Cardiac muscle cell (in vitro differentiated cells and primary cell): ENCODE results near the gene BLVRB. TPM values are rescaled to one million over a fixed set of nuclear protein-coding genes. Genes with fewer than 3 reads are reported as not detected.
"Not testable (repeated sequence)": the region's sequence is repeated elsewhere in the genome, so short reads cannot be mapped to it uniquely, and the experiment has no call there.

Experiments
- DNase-seq, 2 donors: peaks; one replicate each; pipeline versions ENCODE4 v3.0.0 to v3.0.0-alpha.2; 2010 to 2017; ENCODE audit warnings: low read depth in 1 of 2, low spot score in 1 of 2
- H3K27ac ChIP-seq: fragments of 200-600 bp; sonication (generic); 2 replicates; pipeline ENCODE4 v1.5.1; 2016
- H3K27me3 ChIP-seq: fragments of 200-600 bp; sonication (generic); 2 replicates; pipeline ENCODE4 v1.6.0; 2016; ENCODE audit warnings: control low read depth
- H3K36me3 ChIP-seq: fragments of 200-600 bp; sonication (generic); 2 replicates; pipeline ENCODE4 v1.5.1; 2016; ENCODE audit warnings: control low read depth
- H3K4me1 ChIP-seq: fragments of 200-600 bp; sonication (generic); 2 replicates; pipeline ENCODE4 v1.8.1; 2017; ENCODE audit warnings: low read depth, mild to moderate bottlenecking, mixed run types
- H3K4me3 ChIP-seq: fragments of 200-600 bp; sonication (generic); 2 replicates; pipeline ENCODE4 v1.5.1; 2016; ENCODE audit warnings: mild to moderate bottlenecking
- H3K9me3 ChIP-seq: fragments of 200-600 bp; sonication (generic); 2 replicates; pipeline ENCODE4 v1.5.1; 2017; ENCODE audit warnings: low read depth, mild to moderate bottlenecking, control low read depth
- polyA plus RNA-seq: library from polyadenylated mRNA; unstranded; fragments of >200 nt; fragmentation: Nextera tagmentation; extraction: Ambion mirVana; gene quantifications from 2 replicates; pipeline ENCODE4 v1.2.1, GENCODE V29; 2016
- total RNA-seq: library from RNA; depleted of rRNA; stranded (reverse); fragments of >200 nt; gene quantifications from 2 replicates; pipeline ENCODE4 v1.2.3, GENCODE V29; 2016
- TF ChIP-seq, protein P1 (sequence below): IDR thresholded peaks from 2 replicates; pipeline ENCODE4 v1.5.1; 2012; ENCODE audit warnings: low read depth, mild to moderate bottlenecking, low read length

Gene BLVRB
- total and polyA plus RNA-seq, 2 experiments from 2014 or later: 61.5 to 93.8 TPM

DNA sequence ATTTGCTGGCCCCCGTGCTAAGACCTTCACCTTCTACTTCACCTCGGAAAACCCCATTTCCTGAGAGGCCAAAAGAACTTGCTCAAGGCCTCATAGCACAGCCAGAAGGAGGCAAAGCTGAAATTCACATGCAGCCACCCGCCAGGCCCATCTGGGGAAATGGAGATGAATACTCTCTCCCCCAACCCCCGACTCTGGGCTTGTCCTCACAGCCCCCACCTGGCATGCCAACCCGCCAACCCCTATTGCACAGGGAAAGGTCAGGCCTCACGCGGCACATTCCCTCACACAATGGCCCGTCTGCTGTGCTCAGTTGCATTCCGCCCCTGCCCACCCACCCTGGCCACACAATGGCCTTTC lies 55.5 kb downstream of the BLVRB start:
- no peaks in the 10 kb centered on the region for H3K27me3 ChIP-seq
- H3K4me3 ChIP-seq: no peak overlapping the region
- TF ChIP-seq, protein P1, sequence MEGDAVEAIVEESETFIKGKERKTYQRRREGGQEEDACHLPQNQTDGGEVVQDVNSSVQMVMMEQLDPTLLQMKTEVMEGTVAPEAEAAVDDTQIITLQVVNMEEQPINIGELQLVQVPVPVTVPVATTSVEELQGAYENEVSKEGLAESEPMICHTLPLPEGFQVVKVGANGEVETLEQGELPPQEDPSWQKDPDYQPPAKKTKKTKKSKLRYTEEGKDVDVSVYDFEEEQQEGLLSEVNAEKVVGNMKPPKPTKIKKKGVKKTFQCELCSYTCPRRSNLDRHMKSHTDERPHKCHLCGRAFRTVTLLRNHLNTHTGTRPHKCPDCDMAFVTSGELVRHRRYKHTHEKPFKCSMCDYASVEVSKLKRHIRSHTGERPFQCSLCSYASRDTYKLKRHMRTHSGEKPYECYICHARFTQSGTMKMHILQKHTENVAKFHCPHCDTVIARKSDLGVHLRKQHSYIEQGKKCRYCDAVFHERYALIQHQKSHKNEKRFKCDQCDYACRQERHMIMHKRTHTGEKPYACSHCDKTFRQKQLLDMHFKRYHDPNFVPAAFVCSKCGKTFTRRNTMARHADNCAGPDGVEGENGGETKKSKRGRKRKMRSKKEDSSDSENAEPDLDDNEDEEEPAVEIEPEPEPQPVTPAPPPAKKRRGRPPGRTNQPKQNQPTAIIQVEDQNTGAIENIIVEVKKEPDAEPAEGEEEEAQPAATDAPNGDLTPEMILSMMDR: no peak
- no peak overlapping the region for H3K27ac ChIP-seq
- H3K4me1 ChIP-seq: peaks cover 15% of the 10 kb centered on the region
- no peaks in the 10 kb centered on the region for H3K36me3 ChIP-seq
- no peak for DNase-seq
- no peaks in the 10 kb centered on the region for H3K9me3 ChIP-seq

DNA sequence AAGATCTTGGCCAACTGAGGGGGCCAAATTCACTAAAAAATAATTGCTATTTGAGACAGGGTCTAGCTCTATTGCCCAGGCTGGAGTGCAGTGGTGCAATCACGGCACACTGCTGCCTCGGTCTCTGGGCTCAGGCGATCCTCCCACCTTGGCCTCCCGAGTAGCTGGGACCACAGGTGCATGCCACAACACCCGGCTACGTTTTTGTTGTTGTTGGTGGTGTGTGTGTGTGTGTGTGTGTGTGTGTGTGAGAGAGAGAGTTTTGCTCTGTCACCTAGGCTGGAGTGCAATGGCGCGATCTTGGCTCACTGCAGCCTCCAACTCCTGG lies 57.0 kb downstream of the BLVRB start:
- not testable (repeated sequence) for H3K9me3 ChIP-seq, H3K36me3 ChIP-seq, DNase-seq, H3K27me3 ChIP-seq, H3K4me3 ChIP-seq, H3K27ac ChIP-seq
- H3K4me1 ChIP-seq: peaks cover 14% of the 10 kb centered on the region

DNA sequence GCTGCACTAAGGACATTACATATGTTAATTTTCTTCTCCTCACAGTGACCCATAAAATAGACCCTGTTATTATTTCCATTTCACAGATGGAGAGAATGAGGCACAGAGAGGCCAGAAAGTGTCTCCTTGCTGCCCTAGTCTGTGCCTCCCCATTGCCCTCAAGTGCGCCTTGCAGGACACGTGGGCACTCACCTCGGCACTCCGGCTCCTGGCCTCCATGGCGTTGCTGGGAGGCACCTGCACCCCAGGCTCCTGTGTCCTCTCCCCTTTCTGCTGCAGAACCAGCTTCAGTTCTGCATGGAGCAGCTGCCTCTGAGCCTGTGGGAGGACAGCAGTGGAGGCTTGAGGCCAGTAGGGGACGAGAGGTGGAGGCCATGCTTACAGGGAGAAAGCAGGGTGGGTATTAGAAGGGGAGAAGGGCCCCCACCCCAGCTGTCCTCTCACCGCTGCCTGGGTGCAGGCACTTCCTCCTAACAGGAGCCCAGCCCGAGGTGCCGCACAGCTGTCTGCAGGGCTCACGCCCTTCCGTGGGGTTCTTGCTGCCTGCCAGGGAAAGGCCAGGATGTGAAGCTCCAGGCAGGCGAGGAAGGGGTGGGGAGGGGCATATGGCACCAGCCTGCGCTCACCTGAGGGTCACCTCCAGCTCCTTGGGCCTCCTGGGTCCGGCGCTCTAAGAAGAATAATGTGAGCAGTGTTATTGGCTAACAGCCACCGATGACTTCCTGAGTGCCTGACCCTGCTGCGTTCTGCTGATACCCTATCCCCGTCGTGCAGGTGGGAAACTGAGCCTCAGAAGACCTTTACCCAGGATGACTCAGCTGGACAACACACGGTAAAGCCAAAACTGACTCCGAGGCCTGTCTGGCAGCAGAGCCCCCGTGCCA lies 57.6 kb downstream of the BLVRB start:
- no peak overlapping the region for H3K27ac ChIP-seq
- no peak for DNase-seq
- no peaks in the 10 kb centered on the region for H3K9me3 ChIP-seq
- no peak overlapping the region for H3K4me3 ChIP-seq
- TF ChIP-seq, protein P1: no peak
- no peaks in the 10 kb centered on the region for H3K27me3 ChIP-seq
- no peaks in the 10 kb centered on the region for H3K36me3 ChIP-seq
- H3K4me1 ChIP-seq: peaks cover 12% of the 10 kb centered on the region

- TF ChIP-seq, protein P1: no peak
- DNase-seq: peak; percentile 93 to 96
- peak overlapping the region; percentile 74 for H3K27ac ChIP-seq
- no peaks in the 10 kb centered on the region for H3K4me1 ChIP-seq
- H3K4me3 ChIP-seq: peak overlapping the region; percentile 43
- H3K27me3 ChIP-seq: no peaks in the 10 kb centered on the region
- no peaks in the 10 kb centered on the region for H3K9me3 ChIP-seq
- no peaks in the 10 kb centered on the region for H3K36me3 ChIP-seq
Measured at GRCh38 chr19:40403262-40403984, 62.1 kb downstream of the BLVRB start.

DNA sequence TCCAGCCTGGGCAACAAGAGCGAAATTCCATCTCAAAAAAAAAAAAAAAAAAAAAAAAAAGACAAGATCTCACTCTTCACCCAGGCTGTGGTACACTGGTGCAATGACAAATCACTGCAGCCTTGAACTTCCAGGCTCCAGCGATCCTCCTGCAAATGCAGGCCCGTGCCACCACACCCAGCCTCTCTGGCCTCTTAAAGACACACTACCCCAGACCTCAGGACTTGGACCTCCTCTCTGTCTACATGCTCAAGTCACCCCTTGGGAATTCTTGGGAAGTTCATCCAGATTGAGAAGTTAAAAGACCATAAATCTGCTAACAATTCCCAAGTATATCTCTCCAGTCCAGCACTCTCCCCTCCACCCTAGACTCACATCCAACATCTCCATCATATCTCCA lies 65.0 kb downstream of the BLVRB start:
- H3K9me3 ChIP-seq: no peaks in the 10 kb centered on the region
- H3K4me1 ChIP-seq: no peaks in the 10 kb centered on the region
- no peak for DNase-seq
- H3K36me3 ChIP-seq: no peaks in the 10 kb centered on the region
- no peaks in the 10 kb centered on the region for H3K27me3 ChIP-seq
- H3K27ac ChIP-seq: no peak overlapping the region
- no peak overlapping the region for H3K4me3 ChIP-seq
- TF ChIP-seq, protein P1: no peak
